ENCODE data around the gene SP3. TPM values are rescaled to one million over a fixed set of nuclear protein-coding genes. Genes with fewer than 3 reads are reported as not detected.

SP3 gene
- polyA plus RNA-seq, 1 donor from 2014 or later, result 54.4 TPM

- Mint-ChIP-seq H3K27me3 (peaks cover 7% of the 10 kb centered on the region), H3K9me3 (peaks cover 0 to 2% (median 0%) of the 10 kb centered on the region in 3 donors), H3K4me3 (no peak overlapping the region), H3K27ac (no peak overlapping the region), H3K36me3 (no peaks in the 10 kb centered on the region), H3K4me1 (peaks cover 0 to 7% (median 6%) of the 10 kb centered on the region in 3 donors)
These were observed 99.0 kb downstream of the SP3 start for GRCh38 chr2:173865971-173866873.

GRCh38 chr2:173862612-173863217 is 102.5 kb downstream of the SP3 start:
- Mint-ChIP-seq H3K4me1 (peaks cover 0 to 8% (median 5%) of the 10 kb centered on the region in 3 donors), H3K27ac (no peak overlapping the region), H3K36me3 (no peaks in the 10 kb centered on the region), H3K9me3 (no peaks in the 10 kb centered on the region), H3K4me3 (no peak overlapping the region), H3K27me3 (peaks cover 3% of the 10 kb centered on the region)

- H3K4me3 Mint-ChIP-seq, result no peak overlapping the region
- H3K27ac Mint-ChIP-seq, result no peak overlapping the region
- H3K9me3 Mint-ChIP-seq, result no peaks in the 10 kb centered on the region
These were observed 104.6 kb downstream of the SP3 start for GRCh38 chr2:173860566-173860965.

GRCh38 chr2:173860082-173860481 is 105.1 kb downstream of the SP3 start:
- Mint-ChIP-seq H3K27me3 (no peaks in the 10 kb centered on the region), H3K9me3 (no peaks in the 10 kb centered on the region), H3K4me3 (no peak overlapping the region), H3K36me3 (no peaks in the 10 kb centered on the region), H3K4me1 (peaks cover 0 to 8% (median 5%) of the 10 kb centered on the region in 3 donors), H3K27ac (no peak overlapping the region)

More at GRCh38 chr2:173860566-173860965, 104.6 kb downstream of the SP3 start:
- Mint-ChIP-seq H3K27me3 (no peaks in the 10 kb centered on the region), H3K4me1 (peaks cover 0 to 8% (median 5%) of the 10 kb centered on the region in 3 donors), H3K36me3 (no peaks in the 10 kb centered on the region)

GRCh38 chr2:173858291-173858731 is 106.9 kb downstream of the SP3 start:
- H3K27ac Mint-ChIP-seq, result no peak overlapping the region
- no peaks in the 10 kb centered on the region for H3K27me3 Mint-ChIP-seq
- peaks cover 0 to 8% (median 5%) of the 10 kb centered on the region in 3 donors for H3K4me1 Mint-ChIP-seq
- no peak overlapping the region for H3K4me3 Mint-ChIP-seq
- no peaks in the 10 kb centered on the region for H3K36me3 Mint-ChIP-seq
- H3K9me3 Mint-ChIP-seq, result no peaks in the 10 kb centered on the region

Measured in IgD-negative memory B cell (primary cell).